Measurements from ENCODE around the gene LTB.

The LTB gene

GRCh38 chr6:31574106-31575061 is 7.8 kb downstream of the LTB start:
- Histone ChIP-seq H3K36me3 (no peaks in the 10 kb centered on the region), H3K4me1 (peaks cover 6% of the 10 kb centered on the region; the same call in 1 of the 2 replicates), H3K27me3 (no peaks in the 10 kb centered on the region), H3K4me3 (ENCODE audit: low read depth, low read length) (no peak overlapping the region), H3K9me3 (no peaks in the 10 kb centered on the region)
- TF ChIP-seq CTCF (IDR thresholded peaks at IDR 0.05; ENCODE audit: low read depth, low read length): no peak
- no peak for DNase-seq

- Histone ChIP-seq H3K36me3 (no peaks in the 10 kb centered on the region), H3K9me3 (no peaks in the 10 kb centered on the region), H3K4me3 (ENCODE audit: low read depth, low read length) (no peak overlapping the region), H3K4me1 (peaks cover 6% of the 10 kb centered on the region; the same call in 1 of the 2 replicates), H3K27me3 (no peaks in the 10 kb centered on the region; the same call in 1 of the 2 replicates)
- DNase-seq: no peak
- TF ChIP-seq CTCF (IDR thresholded peaks at IDR 0.05; ENCODE audit: low read depth, low read length): no peak
These were observed 8.8 kb downstream of the LTB start for GRCh38 chr6:31573239-31574105.

GRCh38 chr6:31572041-31572911 is 9.9 kb downstream of the LTB start, which contains the start of gene LTA:
TSS of gene LTA (plus strand) at chr6:31572289. CDS start at chr6:31572743, 454 bp downstream.
- H3K36me3 ChIP-seq: no peaks in the 10 kb centered on the region
- TF ChIP-seq CTCF (IDR thresholded peaks at IDR 0.05; ENCODE audit: low read depth, low read length): no peak
- H3K4me1 ChIP-seq: peaks cover 6% of the 10 kb centered on the region; the same call in 1 of the 2 replicates
- no peaks in the 10 kb centered on the region; the same call in 1 of the 2 replicates for H3K27me3 ChIP-seq
- H3K9me3 ChIP-seq: no peaks in the 10 kb centered on the region
- no peak for DNase-seq
- no peak within 1 kb of the TSS for H3K4me3 ChIP-seq (ENCODE audit: low read depth, low read length)

GRCh38 chr6:31569861-31570536 is 12.2 kb downstream of the LTB start:
- H3K36me3 ChIP-seq: no peaks in the 10 kb centered on the region
- H3K27me3 ChIP-seq: no peaks in the 10 kb centered on the region; the same call in 1 of the 2 replicates
- TF ChIP-seq CTCF (IDR thresholded peaks at IDR 0.05; ENCODE audit: low read depth, low read length): no peak
- H3K9me3 ChIP-seq: no peaks in the 10 kb centered on the region
- DNase-seq: no peak
- H3K4me1 ChIP-seq: no peaks in the 10 kb centered on the region
- H3K4me3 ChIP-seq (ENCODE audit: low read depth, low read length): no peak overlapping the region

- no peak for DNase-seq
- no peak overlapping the region for H3K4me3 ChIP-seq (ENCODE audit: low read depth, low read length)
- no peaks in the 10 kb centered on the region; the same call in 1 of the 2 replicates for H3K27me3 ChIP-seq
- no peaks in the 10 kb centered on the region for H3K9me3 ChIP-seq
- TF ChIP-seq CTCF (IDR thresholded peaks at IDR 0.05; ENCODE audit: low read depth, low read length): no peak
- H3K36me3 ChIP-seq: no peaks in the 10 kb centered on the region
- no peaks in the 10 kb centered on the region for H3K4me1 ChIP-seq
These were observed 13.7 kb downstream of the LTB start for GRCh38 chr6:31568537-31568961.

All from BE2C (cell line).